Transverse colon (tissue), 4 donors: Measurements from ENCODE around the gene CKM. TPM values are rescaled to one million over a fixed set of nuclear protein-coding genes. Genes with fewer than 3 reads are reported as not detected.
"Not testable (repeated sequence)": the region's sequence is repeated elsewhere in the genome, so short reads cannot be mapped to it uniquely, and the experiment has no call there.

Experiments used
- DNase-seq: peaks from one replicate; pipeline ENCODE4 v3.0.0-alpha.2; 2019
- H3K27ac ChIP-seq, 4 donors: fragments of 200-600 bp; sonication (generic); 2 replicates each; pipeline ENCODE4 v1.5.1; 2016 to 2018; ENCODE audit warnings: inconsistent platforms in 4 of 4
- H3K27me3 ChIP-seq: fragments of 200-600 bp; sonication (generic); 2 replicates; pipeline ENCODE4 v1.5.1; 2017; ENCODE audit warnings: inconsistent platforms
- H3K36me3 ChIP-seq, 4 donors: fragments of 200-600 bp; sonication (generic); 2 replicates each; pipeline ENCODE4 v1.5.1; 2017 to 2019; ENCODE audit warnings: inconsistent platforms in 4 of 4
- H3K4me1 ChIP-seq, 4 donors: fragments of 200-600 bp; sonication (generic); 2 replicates each; pipeline ENCODE4 v1.5.1; 2017 to 2020; ENCODE audit warnings: inconsistent platforms in 4 of 4
- H3K4me3 ChIP-seq, 4 donors: fragments of 200-600 bp; sonication (generic); 1 replicate in 1 of 4; 2 replicates in 3 of 4; pipeline versions ENCODE4 v1.5.1 to v1.6.1; 2017 to 2019; ENCODE audit warnings: inconsistent platforms in 4 of 4
- H3K9me3 ChIP-seq, 2 donors: fragments of 200-600 bp; sonication (generic); 2 replicates each; pipeline ENCODE4 v1.5.1; 2017 to 2019; ENCODE audit warnings: inconsistent platforms in 2 of 2
- EP300 ChIP-seq: sonication (generic); formaldehyde crosslinking; IDR thresholded peaks from one replicate; pipeline ENCODE4 v1.6.1; 2017; ENCODE audit warnings: antibody characterized with exemption, low read depth
- POLR2A ChIP-seq: fragments of 450-650 bp; IDR thresholded peaks from one replicate; pipeline ENCODE4 v1.6.1; 2016; ENCODE audit warnings: antibody characterized with exemption, mild to moderate bottlenecking, moderate library complexity
- POLR2AphosphoS5 ChIP-seq, 3 donors: sonication (generic); formaldehyde crosslinking; IDR thresholded peaks; one replicate each; pipeline ENCODE4 v1.6.1; 2016; ENCODE audit warnings: antibody characterized with exemption in 3 of 3
- WGBS, 2 donors: methylation state at CpG; one replicate each; pipeline ENCODE4 v1.1.5; 2018; ENCODE audit warnings: low coverage in 1 of 2; 5-methylcytosine and 5-hydroxymethylcytosine counted together
- in situ Hi-C, 4 donors: fragments of 200-750 bp; cut with MboI; loops; one replicate each; pipeline versions ENCODE4 v1.15.0 to v1.15.1; 2017; ENCODE audit warnings: low sequenced_read_pairs in 3 of 4, low pct_ligation_motif_present in 1 of 4, low pct_unique_long_range_greater_than_20kb in 1 of 4
- intact Hi-C: fragments of 100-400 bp; cut with DNase I; formaldehyde crosslinking; loops from one replicate; pipeline ENCODE4 v1.15.1; 2023; ENCODE audit warnings: low total_unique reads
- total RNA-seq, 4 donors: library from RNA; depleted of rRNA; stranded (reverse); fragments of >200 nt; gene quantifications; one replicate each; pipeline ENCODE4 v1.1.0, GENCODE V29; 2016
- TF ChIP-seq, protein P1 (sequence below), 5 experiments: fragments of 200-600 bp in 3 of 5; fragments of 450-650 bp in 2 of 5; sonication (generic) in 3 of 5; IDR thresholded peaks; 1 replicate in 2 of 5; 2 replicates in 3 of 5; pipeline ENCODE4 v1.5.1; 2016 to 2017; ENCODE audit warnings: antibody characterized with exemption in 5 of 5, inconsistent platforms in 3 of 5, mild to moderate bottlenecking in 2 of 5, moderate library complexity in 1 of 5

CKM gene
- total RNA-seq, 4 donors from 2014 or later, result 4.0 to 32.2 (median 27.9) TPM; not detected in 1

DNA sequence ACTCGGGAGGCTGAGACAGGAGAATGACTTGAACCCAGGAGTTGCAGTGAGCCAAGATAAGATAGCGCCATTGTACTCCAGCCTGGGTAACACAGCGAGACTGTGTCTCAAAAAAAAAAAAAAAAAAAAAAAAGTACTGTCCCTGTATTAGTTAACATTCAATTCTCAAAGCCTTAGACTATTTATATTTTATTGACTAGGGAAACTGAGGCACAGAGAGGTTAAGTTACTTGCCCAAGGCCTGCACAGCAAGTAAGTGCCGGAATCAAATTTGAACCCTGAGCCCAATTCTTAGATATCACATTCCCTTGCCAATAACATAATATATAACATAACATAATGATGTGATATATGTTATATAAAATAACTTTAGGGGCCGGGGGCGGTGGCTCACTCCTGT lies 17.0 kb upstream of the CKM start:
- peaks cover 0 to 12% (median 8%) of the 10 kb centered on the region in 4 donors for H3K4me1 ChIP-seq
- in situ Hi-C loops, result no loop called here
- DNase-seq, result no peak
- no peak for TF ChIP-seq POLR2AphosphoS5 (IDR thresholded peaks at IDR 0.05)
- TF ChIP-seq POLR2A, result no peak
- TF ChIP-seq EP300, result no peak
- TF ChIP-seq, protein P1, sequence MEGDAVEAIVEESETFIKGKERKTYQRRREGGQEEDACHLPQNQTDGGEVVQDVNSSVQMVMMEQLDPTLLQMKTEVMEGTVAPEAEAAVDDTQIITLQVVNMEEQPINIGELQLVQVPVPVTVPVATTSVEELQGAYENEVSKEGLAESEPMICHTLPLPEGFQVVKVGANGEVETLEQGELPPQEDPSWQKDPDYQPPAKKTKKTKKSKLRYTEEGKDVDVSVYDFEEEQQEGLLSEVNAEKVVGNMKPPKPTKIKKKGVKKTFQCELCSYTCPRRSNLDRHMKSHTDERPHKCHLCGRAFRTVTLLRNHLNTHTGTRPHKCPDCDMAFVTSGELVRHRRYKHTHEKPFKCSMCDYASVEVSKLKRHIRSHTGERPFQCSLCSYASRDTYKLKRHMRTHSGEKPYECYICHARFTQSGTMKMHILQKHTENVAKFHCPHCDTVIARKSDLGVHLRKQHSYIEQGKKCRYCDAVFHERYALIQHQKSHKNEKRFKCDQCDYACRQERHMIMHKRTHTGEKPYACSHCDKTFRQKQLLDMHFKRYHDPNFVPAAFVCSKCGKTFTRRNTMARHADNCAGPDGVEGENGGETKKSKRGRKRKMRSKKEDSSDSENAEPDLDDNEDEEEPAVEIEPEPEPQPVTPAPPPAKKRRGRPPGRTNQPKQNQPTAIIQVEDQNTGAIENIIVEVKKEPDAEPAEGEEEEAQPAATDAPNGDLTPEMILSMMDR (IDR thresholded peaks at IDR 0.05), result no peak
- H3K27me3 ChIP-seq, result peaks cover 55% of the 10 kb centered on the region
- H3K9me3 ChIP-seq, result no peaks in the 10 kb centered on the region
- intact Hi-C loops, result loop anchor here (10.0 kb wide), 1 partner anchor 235 kb away; no protein-coding TSS in a partner anchor
- no peak overlapping the region for H3K27ac ChIP-seq
- no peaks in the 10 kb centered on the region for H3K36me3 ChIP-seq
- H3K4me3 ChIP-seq, result no peak overlapping the region
- 68 to 76% methylated on average over 3 to 6 of the region's 6 CpGs for WGBS, 2 donors

- 56 to 57% methylated on average over 5 to 11 of the region's 11 CpGs for WGBS, 2 donors
- DNase-seq, result no peak
- intact Hi-C loops (no loop called here), in situ Hi-C loops (no loop called here)
- H3K9me3 ChIP-seq, result no peaks in the 10 kb centered on the region
- H3K4me1 ChIP-seq, result peaks cover 0 to 12% (median 8%) of the 10 kb centered on the region in 4 donors
- no peaks in the 10 kb centered on the region for H3K36me3 ChIP-seq
- TF ChIP-seq, protein P1 (IDR thresholded peaks at IDR 0.05), result no peak
- H3K27ac ChIP-seq, result no peak overlapping the region
- H3K27me3 ChIP-seq, result peaks cover 33% of the 10 kb centered on the region
- no peak overlapping the region for H3K4me3 ChIP-seq
These were observed 14.1 kb upstream of the CKM start for GRCh38 chr19:45336696-45337251.

DNA sequence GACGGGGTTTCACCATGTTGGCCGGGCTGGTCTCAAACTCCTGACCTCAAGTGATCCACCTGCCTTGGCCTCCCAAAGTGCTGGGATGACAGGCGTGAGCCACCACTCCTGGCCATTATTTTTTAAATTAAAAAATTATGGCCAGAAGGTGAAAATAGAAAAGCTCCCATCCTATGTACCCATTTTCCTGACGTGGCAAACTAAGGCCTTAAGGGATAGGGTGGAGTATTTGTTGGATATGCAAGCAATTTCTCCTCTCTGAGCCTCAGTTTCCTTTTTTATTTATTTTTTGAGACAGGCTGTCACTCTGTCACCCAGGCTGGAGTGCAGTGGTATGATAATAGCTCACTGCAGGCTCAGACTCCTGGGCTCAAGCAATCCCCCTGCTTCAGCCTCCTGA lies 12.2 kb upstream of the CKM start:
- in situ Hi-C loops, H3K4me1 ChIP-seq, intact Hi-C loops, H3K27ac ChIP-seq, DNase-seq, H3K36me3 ChIP-seq, H3K4me3 ChIP-seq, H3K9me3 ChIP-seq: not testable (repeated sequence)
- WGBS, 2 donors, result 80 to 86% methylated on average over 1 to 4 of the region's 4 CpGs
- peaks cover 18% of the 10 kb centered on the region for H3K27me3 ChIP-seq

DNA sequence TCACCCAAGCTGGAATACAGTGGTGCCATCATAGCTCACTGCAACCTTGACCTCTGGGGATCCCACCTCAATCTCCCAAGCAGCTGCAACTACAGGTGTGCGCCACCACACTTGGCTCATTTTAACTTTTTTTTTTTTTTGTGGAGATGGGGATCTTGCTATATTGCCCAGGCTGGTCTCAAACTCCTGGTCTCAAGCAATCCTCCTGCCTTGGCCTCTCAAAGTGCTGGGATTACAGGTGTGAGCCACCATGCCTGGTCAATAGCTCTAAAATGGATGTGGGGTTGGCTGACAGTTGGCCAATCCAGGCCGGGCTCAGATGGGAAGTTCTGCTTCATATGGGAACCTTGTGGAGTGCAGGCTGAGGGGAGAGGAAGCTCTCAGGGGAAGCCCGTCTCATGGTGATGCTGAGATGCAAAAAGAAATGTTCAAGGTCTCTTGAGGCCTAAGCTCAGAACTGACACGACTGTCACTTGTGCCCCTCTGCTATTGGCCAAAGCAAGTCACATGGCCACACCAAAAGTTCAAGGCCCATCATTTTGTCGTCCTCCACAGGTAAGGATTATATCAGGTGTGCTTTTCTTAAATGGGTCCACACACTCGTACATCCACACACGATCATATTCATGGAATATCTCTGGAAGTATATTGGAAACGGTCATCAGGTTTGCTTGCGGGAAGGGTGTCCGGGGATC lies 11.1 kb upstream of the CKM start:
- intact Hi-C loops (no loop called here), in situ Hi-C loops (no loop called here)
- Histone ChIP-seq H3K4me3 (no peak overlapping the region), H3K27me3 (peaks cover 7% of the 10 kb centered on the region), H3K36me3 (no peaks in the 10 kb centered on the region), H3K27ac (no peak overlapping the region), H3K4me1 (peaks cover 0 to 3% (median 0%) of the 10 kb centered on the region in 4 donors), H3K9me3 (no peaks in the 10 kb centered on the region)
- no peak for DNase-seq
- TF ChIP-seq POLR2AphosphoS5 (IDR thresholded peaks at IDR 0.05), result no peak
- no peak for TF ChIP-seq EP300
- TF ChIP-seq, protein P1 (IDR thresholded peaks at IDR 0.05), result no peak
- TF ChIP-seq POLR2A, result no peak
- 81 to 95% methylated on average over 3 to 10 of the region's 10 CpGs for WGBS, 2 donors
